K562 (cell line): ENCODE results near the gene NUP205. TPM values are rescaled to one million over a fixed set of nuclear protein-coding genes. Genes with fewer than 3 reads are reported as not detected.
A peak's percentile ranks its signal among the peaks of the same experiment; 100 is the strongest.

Source experiments
- ELF4 ChIP-seq: fragments of 450-650 bp; formaldehyde crosslinking; IDR thresholded peaks from 2 replicates; pipeline ENCODE4 v1.4.0; 2022; ENCODE audit warnings: missing genetic modification characterization
- HDAC3 ChIP-seq: fragments of 450-650 bp; IDR thresholded peaks from 2 replicates; pipeline ENCODE4 v1.6.1; 2018; ENCODE audit warnings: borderline replicate concordance, mild to moderate bottlenecking, moderate library complexity; ENCODE audit not compliant: partially characterized antibody
- IFI16 ChIP-seq: fragments of 250-450 bp; sonication (Bioruptor Pico); IDR thresholded peaks from 2 replicates; pipeline ENCODE4 v2.1.2; 2022; ENCODE audit warnings: mild to moderate bottlenecking, inconsistent platforms
- MEIS2 ChIP-seq: fragments of 450-650 bp; IDR thresholded peaks from 2 replicates; pipeline ENCODE4 v1.6.1; 2014; ENCODE audit warnings: mild to moderate bottlenecking; ENCODE audit not compliant: partially characterized antibody
- ZBTB1 ChIP-seq: sonication (generic); formaldehyde crosslinking; IDR thresholded peaks from 2 replicates; pipeline ENCODE4 v1.8.1; 2023; ENCODE audit warnings: missing genetic modification reagents, low read depth, mild to moderate bottlenecking, borderline replicate concordance
- polyA plus RNA-seq, 8 experiments: library from polyadenylated mRNA; depleted of rRNA in 4 of 8; stranded (reverse) in 5 of 8; unstranded in 3 of 8; fragments of >200 nt; fragmentation: Nextera tagmentation in 2 of 8; fragmentation: Illumina TruSeq in 1 of 8; extraction: Ambion mirVana in 2 of 8; extraction: Trizol in 1 of 8; gene quantifications; 2 replicates each; pipeline versions ENCODE4 v1.2.1 to v1.2.3, GENCODE V29; 2011 to 2014; ENCODE audit warnings: inconsistent platforms in 1 of 8, missing spikeins in 1 of 8
- total RNA-seq, 7 experiments: library from RNA; depleted of rRNA in 6 of 7; stranded (reverse); fragments of >200 nt in 6 of 7; fragmentation: Illumina TruSeq in 2 of 7; extraction: Trizol in 2 of 7; gene quantifications; 2 replicates each; pipeline versions ENCODE4 v1.2.1 to v1.2.3, GENCODE V29; 2011 to 2021; ENCODE audit warnings: low replicate concordance in 1 of 7
- TF ChIP-seq, protein P1 (sequence below): fragments of 450-650 bp; IDR thresholded peaks from 2 replicates; pipeline ENCODE4 v1.6.1; 2016; ENCODE audit warnings: mild to moderate bottlenecking, moderate library complexity

The NUP205 gene
- total and polyA plus RNA-seq, 9 of the 15 experiments (the other 6 are each of a cell fraction or from before 2014, with no cell fraction given), result 101 to 282 (median 193) TPM

DNA sequence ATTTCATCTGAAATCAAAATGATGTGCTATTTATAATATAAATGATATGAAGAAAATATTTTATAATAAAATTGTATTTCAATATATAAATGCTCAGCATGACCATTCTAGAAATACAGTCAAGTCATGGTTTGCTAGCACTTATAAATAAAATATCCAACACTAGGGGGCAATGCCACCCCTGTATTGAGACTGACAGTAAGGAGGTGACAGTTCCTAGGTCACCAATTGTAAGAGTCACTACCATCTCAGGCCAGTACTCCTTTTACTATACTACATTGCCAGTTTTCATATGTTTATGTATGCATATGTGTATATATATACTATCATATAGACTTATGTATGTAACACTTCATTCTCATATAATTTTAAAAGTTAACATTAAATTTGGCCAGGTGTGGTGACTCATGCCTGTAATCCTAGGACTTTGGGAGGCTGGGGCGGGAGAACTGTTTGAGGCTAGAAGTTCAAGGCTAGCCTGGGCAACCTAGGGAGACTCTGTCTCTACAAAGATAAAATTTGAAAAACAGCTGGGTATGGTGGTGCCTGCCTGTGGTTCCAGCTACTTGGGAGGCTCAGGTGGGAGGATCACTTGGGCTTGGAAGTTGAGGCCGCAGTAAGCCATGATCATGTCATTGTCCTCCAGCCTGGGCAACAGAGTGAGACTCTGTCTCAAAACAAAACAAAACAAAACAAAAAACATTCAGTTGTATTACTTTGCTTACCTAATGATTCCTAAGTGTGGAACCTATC is 45.4 kb upstream of the NUP205 start (continued):
- TF ChIP-seq, protein P1, sequence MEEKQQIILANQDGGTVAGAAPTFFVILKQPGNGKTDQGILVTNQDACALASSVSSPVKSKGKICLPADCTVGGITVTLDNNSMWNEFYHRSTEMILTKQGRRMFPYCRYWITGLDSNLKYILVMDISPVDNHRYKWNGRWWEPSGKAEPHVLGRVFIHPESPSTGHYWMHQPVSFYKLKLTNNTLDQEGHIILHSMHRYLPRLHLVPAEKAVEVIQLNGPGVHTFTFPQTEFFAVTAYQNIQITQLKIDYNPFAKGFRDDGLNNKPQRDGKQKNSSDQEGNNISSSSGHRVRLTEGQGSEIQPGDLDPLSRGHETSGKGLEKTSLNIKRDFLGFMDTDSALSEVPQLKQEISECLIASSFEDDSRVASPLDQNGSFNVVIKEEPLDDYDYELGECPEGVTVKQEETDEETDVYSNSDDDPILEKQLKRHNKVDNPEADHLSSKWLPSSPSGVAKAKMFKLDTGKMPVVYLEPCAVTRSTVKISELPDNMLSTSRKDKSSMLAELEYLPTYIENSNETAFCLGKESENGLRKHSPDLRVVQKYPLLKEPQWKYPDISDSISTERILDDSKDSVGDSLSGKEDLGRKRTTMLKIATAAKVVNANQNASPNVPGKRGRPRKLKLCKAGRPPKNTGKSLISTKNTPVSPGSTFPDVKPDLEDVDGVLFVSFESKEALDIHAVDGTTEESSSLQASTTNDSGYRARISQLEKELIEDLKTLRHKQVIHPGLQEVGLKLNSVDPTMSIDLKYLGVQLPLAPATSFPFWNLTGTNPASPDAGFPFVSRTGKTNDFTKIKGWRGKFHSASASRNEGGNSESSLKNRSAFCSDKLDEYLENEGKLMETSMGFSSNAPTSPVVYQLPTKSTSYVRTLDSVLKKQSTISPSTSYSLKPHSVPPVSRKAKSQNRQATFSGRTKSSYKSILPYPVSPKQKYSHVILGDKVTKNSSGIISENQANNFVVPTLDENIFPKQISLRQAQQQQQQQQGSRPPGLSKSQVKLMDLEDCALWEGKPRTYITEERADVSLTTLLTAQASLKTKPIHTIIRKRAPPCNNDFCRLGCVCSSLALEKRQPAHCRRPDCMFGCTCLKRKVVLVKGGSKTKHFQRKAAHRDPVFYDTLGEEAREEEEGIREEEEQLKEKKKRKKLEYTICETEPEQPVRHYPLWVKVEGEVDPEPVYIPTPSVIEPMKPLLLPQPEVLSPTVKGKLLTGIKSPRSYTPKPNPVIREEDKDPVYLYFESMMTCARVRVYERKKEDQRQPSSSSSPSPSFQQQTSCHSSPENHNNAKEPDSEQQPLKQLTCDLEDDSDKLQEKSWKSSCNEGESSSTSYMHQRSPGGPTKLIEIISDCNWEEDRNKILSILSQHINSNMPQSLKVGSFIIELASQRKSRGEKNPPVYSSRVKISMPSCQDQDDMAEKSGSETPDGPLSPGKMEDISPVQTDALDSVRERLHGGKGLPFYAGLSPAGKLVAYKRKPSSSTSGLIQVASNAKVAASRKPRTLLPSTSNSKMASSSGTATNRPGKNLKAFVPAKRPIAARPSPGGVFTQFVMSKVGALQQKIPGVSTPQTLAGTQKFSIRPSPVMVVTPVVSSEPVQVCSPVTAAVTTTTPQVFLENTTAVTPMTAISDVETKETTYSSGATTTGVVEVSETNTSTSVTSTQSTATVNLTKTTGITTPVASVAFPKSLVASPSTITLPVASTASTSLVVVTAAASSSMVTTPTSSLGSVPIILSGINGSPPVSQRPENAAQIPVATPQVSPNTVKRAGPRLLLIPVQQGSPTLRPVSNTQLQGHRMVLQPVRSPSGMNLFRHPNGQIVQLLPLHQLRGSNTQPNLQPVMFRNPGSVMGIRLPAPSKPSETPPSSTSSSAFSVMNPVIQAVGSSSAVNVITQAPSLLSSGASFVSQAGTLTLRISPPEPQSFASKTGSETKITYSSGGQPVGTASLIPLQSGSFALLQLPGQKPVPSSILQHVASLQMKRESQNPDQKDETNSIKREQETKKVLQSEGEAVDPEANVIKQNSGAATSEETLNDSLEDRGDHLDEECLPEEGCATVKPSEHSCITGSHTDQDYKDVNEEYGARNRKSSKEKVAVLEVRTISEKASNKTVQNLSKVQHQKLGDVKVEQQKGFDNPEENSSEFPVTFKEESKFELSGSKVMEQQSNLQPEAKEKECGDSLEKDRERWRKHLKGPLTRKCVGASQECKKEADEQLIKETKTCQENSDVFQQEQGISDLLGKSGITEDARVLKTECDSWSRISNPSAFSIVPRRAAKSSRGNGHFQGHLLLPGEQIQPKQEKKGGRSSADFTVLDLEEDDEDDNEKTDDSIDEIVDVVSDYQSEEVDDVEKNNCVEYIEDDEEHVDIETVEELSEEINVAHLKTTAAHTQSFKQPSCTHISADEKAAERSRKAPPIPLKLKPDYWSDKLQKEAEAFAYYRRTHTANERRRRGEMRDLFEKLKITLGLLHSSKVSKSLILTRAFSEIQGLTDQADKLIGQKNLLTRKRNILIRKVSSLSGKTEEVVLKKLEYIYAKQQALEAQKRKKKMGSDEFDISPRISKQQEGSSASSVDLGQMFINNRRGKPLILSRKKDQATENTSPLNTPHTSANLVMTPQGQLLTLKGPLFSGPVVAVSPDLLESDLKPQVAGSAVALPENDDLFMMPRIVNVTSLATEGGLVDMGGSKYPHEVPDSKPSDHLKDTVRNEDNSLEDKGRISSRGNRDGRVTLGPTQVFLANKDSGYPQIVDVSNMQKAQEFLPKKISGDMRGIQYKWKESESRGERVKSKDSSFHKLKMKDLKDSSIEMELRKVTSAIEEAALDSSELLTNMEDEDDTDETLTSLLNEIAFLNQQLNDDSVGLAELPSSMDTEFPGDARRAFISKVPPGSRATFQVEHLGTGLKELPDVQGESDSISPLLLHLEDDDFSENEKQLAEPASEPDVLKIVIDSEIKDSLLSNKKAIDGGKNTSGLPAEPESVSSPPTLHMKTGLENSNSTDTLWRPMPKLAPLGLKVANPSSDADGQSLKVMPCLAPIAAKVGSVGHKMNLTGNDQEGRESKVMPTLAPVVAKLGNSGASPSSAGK, result no peak
- TF ChIP-seq MEIS2 (peak; percentile 21), IFI16 (CRISPR knock-in tag) (0 out of 2 replicates have a peak, but pooled peaks have one; percentile 8), ELF4 (CRISPR knock-in tag) (no peak), HDAC3 (peak; percentile 57), ZBTB1 (0 out of 2 replicates have a peak, but pooled peaks have one; percentile 34)
